ENCODE data around the gene SDHAF2.

- TF ChIP-seq, protein P1, sequence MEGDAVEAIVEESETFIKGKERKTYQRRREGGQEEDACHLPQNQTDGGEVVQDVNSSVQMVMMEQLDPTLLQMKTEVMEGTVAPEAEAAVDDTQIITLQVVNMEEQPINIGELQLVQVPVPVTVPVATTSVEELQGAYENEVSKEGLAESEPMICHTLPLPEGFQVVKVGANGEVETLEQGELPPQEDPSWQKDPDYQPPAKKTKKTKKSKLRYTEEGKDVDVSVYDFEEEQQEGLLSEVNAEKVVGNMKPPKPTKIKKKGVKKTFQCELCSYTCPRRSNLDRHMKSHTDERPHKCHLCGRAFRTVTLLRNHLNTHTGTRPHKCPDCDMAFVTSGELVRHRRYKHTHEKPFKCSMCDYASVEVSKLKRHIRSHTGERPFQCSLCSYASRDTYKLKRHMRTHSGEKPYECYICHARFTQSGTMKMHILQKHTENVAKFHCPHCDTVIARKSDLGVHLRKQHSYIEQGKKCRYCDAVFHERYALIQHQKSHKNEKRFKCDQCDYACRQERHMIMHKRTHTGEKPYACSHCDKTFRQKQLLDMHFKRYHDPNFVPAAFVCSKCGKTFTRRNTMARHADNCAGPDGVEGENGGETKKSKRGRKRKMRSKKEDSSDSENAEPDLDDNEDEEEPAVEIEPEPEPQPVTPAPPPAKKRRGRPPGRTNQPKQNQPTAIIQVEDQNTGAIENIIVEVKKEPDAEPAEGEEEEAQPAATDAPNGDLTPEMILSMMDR (conservative IDR thresholded peaks at IDR 0.05 in 1 of 2, IDR thresholded peaks at IDR 0.05 in 1 of 2; ENCODE audit: extremely low read depth in 1 of 2, insufficient read depth in 1 of 2, low read depth in 1 of 2, low read length in 2 of 2) = no peak
- no peak for TF ChIP-seq EZH2 (IDR thresholded peaks at IDR 0.05; ENCODE audit: borderline replicate concordance, low read length)
These were observed 56.9 kb downstream of the SDHAF2 start for GRCh38 chr11:61486779-61487178.
